GM23338 (cell line): ENCODE measurements around the gene TMEM187.

Experiments
- CTCF ChIP-seq, 2 experiments: fragments of 200-600 bp in 1 of 2; sonication (generic) in 1 of 2; conservative IDR thresholded peaks; 2 replicates each; pipeline versions ENCODE4 v1.5.1 to v1.6.1; 2016 to 2017; ENCODE audit warnings: antibody characterized with exemption in 2 of 2, low read depth in 2 of 2, mild to moderate bottlenecking in 2 of 2, moderate library complexity in 1 of 2
- EZH2 ChIP-seq: fragments of 200-600 bp; sonication (generic); IDR thresholded peaks from one replicate; pipeline ENCODE4 v1.8.0; 2017; ENCODE audit warnings: antibody characterized with exemption, mild to moderate bottlenecking, low read depth; ENCODE audit not compliant: unreplicated experiment
- POLR2AphosphoS5 ChIP-seq: IDR thresholded peaks from 2 replicates; pipeline ENCODE4 v1.6.1; 2016; ENCODE audit warnings: antibody characterized with exemption, low read depth
- REST ChIP-seq: IDR thresholded peaks from one replicate; pipeline ENCODE4 v1.6.1; 2018; ENCODE audit warnings: antibody characterized with exemption; ENCODE audit not compliant: unreplicated experiment
- ZNF331 ChIP-seq: fragments of 250-450 bp; sonication (Bioruptor Pico); IDR thresholded peaks from 2 replicates; pipeline ENCODE4 v1.5.0; 2020; ENCODE audit warnings: low read depth, mild to moderate bottlenecking, moderate library complexity
- ZNF462 ChIP-seq: fragments of 250-450 bp; sonication (Bioruptor Pico); IDR thresholded peaks from 2 replicates; pipeline ENCODE4 v1.5.0; 2020; ENCODE audit warnings: mild to moderate bottlenecking, moderate library complexity

- TF ChIP-seq POLR2AphosphoS5 (no peak), CTCF (conservative IDR thresholded peaks at IDR 0.05; ENCODE audit: low read depth in 2 of 2) (peak; percentile 28 to 49), ZNF462 (no peak), REST (no peak), EZH2 (no peak), ZNF331 (no peak)
Measured at GRCh38 chrX:153924149-153924861, 48.2 kb upstream of the TMEM187 start.
